NCI-H526 treated with DMSO at 0.1 percent for 48 hours (cell line): ENCODE results near the gene RALGPS1.

Experiments
- DNase-seq: peaks from one replicate; lab custom pipeline; 2025; lab: John Stamatoyannopoulos, UW

Gene RALGPS1

GRCh38 chr9:127122176-127123063 is 207.8 kb downstream of the RALGPS1 start, which contains the start of gene ANGPTL2:
Gene ANGPTL2 (minus strand): TSS chr9:127122635. CDS start chr9:127108731, 13,904 bp downstream.
- DNase-seq: peak; percentile 9

- peak; percentile 9 for DNase-seq
These were observed 208.7 kb downstream of the RALGPS1 start for GRCh38 chr9:127123064-127123890.

DNA sequence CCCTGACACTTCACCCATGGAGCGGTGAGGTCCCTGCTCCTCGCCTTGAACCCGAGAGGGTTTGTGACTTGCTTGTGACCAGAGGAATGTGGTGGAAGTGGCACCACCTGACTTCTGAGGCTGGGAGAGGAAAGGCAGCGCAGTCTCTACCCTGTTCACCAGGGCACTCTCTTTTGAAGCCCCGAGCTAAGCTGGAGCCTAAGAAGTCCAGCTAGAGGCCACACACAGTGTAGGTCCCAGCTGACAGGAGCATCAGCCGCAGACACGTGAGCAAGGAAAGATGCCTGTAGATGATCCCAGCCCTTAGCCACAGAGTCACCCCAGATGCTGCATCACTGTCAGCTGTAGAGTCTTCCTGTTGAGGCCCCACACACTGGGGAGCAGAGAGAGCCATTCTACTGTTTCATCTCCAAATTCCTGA is 209.5 kb downstream of the RALGPS1 start:
- no peak for DNase-seq

DNA sequence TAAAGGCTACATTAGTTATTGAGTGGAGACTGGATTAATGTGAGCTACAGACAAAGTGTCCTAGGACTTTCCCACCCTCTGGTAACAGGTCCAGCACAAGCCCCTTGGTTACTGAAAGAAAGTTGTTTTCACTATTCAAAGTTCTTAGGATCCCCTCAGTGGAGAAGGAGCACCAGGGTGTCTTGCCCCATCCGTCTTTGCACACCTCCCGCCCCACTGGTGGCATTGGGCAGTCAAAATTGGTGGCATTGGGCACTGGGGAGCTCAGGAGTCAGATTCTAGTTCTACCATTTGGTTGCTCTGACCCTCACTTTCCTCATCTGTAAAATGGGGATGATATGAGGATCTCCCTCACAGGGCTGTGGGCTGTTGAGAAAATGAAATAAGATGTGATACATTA is 210.2 kb downstream of the RALGPS1 start:
- DNase-seq: no peak

GRCh38 chr9:127126971-127127370 is 212.4 kb downstream of the RALGPS1 start:
- DNase-seq: no peak

- no peak for DNase-seq
These were observed 213.9 kb downstream of the RALGPS1 start for GRCh38 chr9:127128341-127129072.

DNA sequence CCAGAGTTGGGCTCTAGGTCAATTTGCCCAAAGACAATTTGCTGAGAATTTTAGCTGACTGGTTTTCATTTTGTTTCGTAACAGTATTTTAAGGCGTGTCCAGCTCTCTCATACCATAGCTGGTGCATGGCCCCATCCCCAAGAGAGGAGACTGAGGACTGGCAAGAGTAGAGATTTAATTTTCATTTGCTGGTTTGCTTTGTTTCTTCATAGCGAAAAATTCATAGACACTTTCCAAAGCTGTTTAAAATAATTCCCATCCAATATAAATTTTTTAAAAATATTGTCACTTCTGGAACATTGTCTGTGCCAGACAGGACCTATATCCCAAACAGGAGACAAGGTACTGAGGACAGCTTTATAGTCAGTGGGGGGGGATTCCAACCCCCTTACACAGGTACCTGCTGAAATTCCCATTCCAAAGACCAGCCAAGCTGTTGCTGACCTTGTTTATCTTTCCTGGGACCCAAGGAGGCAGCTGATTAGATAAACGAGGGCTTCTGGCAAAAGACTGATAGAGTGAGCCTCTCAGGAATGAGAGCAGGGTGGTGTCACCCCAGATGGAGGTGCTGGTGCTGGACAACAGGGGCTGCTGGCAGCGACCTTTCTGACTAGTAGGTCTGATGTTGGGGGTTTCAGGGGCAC is 214.6 kb downstream of the RALGPS1 start:
- DNase-seq: no peak

GRCh38 chr9:127129718-127130085 is 215.1 kb downstream of the RALGPS1 start:
- no peak for DNase-seq

DNA sequence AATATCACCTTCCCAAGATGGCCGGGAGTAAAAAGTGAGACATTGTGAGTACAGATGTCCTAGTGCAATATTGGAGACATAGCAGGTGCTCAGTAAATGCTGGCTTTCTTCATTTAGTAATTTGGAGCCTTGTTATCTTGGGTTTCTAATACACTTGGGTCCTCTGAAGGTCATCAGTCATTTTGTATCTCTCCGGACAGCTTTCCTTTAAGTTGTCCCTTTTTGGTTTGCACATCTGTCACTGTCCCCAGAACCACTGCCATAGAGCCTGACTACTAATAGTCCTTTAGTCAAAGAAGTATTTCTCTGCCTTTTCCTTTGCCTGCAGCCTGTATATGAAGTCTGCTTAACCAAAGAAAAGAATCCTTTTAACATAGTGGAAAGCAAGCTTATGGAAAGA is 215.7 kb downstream of the RALGPS1 start:
- DNase-seq: no peak

DNA sequence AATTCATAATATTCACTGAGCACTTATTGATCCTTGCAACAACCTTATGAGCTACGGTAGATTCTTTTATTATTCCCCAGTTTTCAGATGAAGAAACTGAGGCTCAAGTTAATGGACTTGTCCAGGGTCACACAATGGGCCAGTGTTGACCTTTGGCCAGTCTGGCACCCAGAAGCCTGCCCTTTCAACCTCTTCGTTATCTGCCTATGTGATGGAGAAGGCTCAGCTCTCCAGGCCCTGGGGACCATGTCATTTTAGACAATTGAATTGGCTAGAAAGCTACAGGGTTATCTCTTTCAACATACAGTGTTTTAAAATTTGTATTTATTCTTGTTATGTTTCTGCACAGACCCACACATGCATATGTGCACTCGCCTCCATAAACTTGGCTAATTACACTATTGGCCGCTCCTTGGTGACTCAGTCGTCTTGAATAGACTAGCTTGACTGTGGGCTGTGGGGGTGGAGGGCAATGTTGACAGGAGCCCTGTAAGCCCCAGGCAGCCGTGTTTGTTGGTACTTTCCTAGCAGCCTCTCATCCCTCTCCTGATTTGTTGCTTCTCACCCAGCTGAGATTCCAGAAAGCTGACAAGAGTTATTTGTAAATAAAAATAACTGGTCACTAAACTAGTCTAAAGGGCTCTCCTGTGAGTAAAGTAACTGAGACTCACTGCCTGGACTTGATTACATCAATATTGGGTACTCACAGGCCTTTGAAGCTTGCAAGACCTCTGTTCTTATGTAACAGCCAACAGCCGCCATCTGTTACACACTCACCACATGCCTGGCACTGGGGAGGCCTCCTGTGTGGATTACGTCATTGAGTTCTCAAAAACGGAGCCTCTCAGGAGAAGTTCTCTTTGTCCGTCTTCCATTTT is 216.3 kb downstream of the RALGPS1 start:
- DNase-seq: no peak

GRCh38 chr9:127131871-127132270 is 217.3 kb downstream of the RALGPS1 start:
- DNase-seq: no peak

- DNase-seq: no peak
These were observed 217.8 kb downstream of the RALGPS1 start for GRCh38 chr9:127132375-127132774.

DNA sequence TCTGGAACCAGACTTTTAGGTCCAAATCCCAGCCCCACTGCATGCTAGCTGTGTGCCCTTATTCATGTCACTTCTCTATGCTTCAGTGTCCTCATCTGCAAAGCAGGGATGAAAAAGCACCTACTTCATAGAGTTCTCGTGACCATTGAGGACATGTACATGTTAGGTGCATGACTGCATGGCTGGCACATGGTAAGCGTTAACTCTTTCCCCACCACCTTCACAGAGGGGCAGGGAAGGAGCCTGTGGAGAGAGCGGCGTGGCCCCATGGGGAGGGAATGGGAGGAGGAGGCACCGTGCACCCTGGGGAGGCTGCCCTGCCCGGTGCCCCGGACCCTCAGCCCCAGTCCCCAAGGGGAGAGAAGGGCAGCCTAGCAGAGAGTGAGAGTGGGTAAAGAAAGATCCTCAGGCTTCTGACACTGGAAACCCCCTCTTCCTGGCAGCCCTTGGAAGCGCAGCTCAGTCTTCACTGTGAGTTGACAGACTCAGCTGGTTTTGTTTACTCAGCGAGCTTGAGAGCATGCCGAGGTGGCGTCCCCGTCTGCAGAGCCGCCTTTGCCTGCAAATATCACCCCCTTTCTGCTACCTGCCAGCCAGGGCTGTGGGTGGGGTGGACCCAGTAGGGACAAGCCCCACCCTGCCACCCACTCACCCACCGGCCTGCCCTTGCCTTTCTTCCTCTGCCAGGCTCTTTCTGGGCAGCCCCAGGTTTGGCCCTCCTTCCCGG is 218.5 kb downstream of the RALGPS1 start:
- no peak for DNase-seq

DNA sequence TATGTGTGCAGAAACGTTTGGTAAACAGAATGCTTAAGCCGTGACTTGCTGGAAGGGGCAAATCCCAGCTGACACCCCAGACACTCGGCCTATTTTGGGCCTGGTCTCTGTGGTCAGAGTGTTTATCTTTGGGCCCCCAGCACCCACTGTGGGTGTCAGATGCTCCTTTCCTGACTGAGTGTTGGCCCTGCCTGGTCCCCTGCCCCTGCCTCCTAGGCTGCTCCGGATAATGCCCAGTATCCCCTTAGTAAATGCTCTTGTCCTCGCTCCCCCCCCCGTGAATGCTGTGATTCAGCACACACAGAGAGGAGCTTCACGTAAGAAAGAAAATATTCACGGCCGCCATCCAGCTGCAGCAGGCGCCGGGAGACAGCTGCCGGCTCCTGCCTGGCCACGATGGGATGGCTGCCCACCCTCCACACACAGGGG is 219.2 kb downstream of the RALGPS1 start:
- DNase-seq: no peak

DNA sequence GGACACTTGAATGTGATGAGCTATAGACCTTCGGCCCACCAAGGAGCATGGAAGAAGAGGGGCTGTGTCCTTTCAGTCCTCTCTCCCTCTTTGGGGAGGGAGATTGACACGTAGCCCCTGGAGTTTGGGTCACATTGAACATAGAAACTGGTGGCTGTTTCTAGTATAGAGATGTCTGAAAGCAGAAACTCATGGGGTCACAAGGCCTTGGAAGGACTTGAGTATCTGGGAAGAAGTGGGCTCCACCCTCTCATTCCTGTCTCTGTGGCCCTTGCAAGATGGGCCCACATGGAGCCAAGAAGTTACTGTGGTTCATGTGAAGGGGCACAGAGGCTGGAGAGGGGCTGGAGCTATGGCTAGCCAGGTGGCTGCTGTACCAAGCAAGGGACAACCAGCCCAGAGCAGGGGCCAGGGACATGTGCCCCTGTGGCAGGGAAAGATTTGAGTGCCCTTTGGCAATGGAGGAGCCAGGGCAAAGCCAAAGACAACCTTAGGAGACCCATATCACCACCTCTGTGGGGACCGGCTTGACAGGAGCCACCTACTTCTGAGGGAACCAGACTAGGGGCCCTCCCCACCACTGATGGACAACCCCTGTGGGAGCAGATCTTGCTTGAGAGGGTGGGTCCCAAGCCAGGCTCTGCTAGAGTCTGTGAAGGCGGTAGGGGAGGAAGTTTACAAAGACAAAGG is 220.6 kb downstream of the RALGPS1 start:
- no peak for DNase-seq

DNA sequence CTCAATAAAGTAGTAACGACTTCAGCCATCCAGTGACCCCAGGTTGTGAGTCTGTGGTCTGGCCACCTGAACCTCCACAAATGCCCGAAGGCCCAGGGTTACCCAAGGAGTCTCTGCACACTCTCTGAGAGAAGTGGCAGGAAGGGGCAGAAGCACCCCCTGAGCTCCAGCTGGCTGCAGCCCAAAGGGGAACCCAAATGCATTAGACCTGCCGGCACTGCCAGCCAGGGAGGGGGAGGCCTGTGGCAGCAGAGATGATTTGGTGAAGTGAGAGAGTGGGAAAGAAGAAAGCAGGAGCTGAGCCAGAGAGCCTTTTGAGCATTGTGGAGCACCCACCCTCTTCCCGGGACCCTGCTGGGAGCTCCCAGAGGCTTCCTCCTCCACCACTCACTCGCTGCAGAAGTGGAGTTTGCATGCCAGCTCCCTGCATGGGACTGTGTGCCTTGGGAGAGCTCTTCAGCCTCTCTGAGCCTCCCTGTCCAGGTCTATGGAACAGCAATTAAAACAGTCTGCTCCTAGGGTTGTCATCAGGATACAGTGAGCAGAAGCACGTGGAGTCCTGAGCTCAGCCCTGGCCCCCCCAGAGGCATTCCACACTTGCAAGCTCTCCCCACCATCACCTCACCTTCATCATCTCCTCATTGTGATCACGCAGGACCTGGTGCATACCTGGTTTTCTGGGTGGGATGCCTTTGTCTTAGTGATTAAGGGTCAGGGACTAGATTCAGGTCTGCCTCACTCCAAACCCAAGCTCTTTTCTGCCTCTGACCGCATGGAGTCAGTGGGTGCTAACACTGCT is 221.7 kb downstream of the RALGPS1 start:
- no peak for DNase-seq

DNA sequence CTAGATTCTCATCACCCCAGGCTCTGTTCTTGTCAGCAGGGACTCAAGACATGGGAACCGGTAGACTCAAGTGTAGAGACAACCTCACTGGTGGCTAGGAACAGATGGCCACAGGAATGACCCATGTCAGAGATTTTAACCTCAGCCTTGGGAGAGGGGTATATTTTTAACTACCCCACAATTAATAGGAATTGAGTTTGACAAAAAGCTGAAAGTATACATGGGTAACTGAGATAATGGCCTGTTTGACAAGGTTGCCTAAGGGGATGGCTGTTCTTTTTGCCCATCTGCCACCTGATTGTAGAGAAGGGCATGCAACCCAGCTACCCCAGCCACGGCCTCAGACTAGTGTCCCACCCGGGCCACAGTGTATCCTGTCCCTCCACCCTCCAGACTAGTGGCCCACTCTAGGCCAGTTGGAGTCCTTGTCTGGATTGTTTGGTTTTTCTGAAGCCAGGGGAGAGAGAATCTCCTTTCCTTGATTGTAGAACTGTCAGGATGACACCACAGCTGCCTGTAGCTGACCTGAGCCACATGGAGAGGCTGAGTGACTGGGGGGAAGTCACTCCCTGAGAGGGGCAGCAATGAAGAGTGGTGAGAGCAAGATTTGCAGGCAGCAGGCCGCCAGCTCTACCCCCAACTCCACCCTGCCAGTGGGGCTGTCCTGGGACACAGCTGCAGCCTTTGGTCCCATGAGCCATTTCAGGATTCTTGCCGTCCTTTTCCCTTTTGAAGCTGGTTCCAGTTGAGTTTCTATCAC is 222.5 kb downstream of the RALGPS1 start:
- no peak for DNase-seq
